CD4-positive, alpha-beta T cell treated with Interferon alpha-2 for 1 hour (primary cell): Measurements from ENCODE around the gene CCL20.
"Not testable (repeated sequence)": the region's sequence is repeated elsewhere in the genome, so short reads cannot be mapped to it uniquely, and the experiment has no call there.

Experiments
- DNase-seq, 2 donors: peaks; one replicate each; pipeline ENCODE4 v3.0.0-alpha.2; 2020 to 2022

CCL20 gene, protein sequence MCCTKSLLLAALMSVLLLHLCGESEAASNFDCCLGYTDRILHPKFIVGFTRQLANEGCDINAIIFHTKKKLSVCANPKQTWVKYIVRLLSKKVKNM

DNA sequence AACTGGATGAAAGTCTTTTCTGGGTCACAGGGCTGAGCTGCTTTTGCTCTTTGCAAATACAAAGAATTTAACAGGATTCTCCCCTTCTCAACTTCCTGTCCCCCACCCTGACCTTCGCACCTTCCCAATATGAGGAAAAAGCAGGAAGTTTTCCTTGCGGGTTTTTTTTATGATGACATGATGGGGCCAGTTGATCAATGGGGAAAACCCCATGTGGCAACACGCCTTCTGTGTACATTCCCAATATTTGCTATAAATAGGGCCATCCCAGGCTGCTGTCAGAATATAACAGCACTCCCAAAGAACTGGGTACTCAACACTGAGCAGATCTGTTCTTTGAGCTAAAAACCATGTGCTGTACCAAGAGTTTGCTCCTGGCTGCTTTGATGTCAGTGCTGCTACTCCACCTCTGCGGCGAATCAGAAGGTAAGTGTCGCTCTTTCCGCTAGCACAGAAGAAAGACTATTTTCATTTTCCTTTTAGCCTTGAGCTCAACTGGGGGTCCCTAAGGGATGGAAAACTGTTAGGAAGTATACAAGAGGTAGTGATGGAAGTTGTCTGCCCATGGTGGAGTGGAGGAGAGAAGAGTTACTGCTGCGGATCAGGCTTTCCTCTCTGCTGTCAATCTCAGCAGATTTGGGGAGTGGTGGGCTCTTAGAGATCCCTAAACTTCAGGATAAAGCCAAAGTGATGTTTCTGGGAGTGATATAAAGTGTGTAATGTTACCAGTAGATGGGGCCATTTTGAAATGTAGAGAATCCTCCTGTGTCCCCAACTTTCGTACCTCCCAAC, at the start of gene CCL20:
Gene CCL20 (plus strand): TSS at position 281 of the 792 bp plus-strand sequence. CDS start 70 bp downstream, at position 351.
- DNase-seq: peak in 1 of 2 donors; percentile 39

DNA sequence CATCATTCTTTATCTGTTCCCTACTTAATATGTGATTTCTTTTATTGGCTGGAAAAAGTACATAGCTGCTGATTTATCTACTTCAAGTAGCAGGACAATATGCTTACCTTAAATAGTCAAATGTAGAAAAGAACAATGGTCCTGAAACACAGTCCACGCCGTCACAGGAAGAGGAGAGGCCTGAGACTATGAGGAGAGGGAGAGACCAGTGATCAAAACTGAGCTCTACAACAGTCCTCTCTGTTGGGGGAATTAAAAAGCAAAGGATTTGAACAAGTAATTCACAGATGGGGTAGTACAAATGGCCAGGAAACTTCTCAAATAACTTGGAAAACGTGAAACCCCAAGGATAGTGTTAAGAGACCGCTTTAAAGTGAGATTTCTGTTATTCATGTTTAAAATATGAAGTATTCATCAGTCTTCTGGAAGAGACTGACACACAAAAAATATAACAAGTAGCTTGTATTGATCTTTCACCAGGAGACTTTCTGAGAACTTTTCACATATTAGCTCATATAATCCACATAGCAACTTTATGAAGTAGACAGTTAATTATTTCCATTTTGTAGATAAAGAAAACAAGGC, 47.8 kb upstream of the CCL20 start:
- DNase-seq: no peak

DNA sequence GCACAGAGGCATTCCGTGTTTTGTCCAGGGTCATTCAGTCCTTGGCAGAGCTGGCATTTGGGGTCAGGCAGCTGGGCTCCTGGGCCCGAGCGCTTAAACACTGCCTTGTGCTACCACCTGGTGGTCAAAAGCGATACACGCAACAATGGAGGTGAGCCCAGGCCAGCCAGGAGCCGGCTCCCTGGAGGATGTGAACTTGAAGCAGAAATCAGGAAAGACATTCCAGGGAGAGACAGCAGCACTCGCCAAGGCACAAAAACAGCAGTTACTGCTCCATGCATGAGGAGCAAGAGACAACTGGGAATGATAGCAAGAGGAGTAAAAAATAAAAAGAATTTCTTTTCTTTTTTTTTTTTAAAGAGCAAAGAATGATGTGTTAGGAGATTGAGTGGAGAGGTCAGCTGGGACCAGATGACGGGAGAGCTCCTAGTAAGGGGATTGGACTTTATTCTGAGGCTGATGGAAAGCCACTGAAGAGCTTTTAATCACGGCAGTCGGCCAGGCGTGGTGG, 47.2 kb upstream of the CCL20 start:
- DNase-seq: peak; percentile 44 to 61

- no peak for DNase-seq
Observed at GRCh38 chr2:227767830-227768229, 45.8 kb upstream of the CCL20 start.

DNA sequence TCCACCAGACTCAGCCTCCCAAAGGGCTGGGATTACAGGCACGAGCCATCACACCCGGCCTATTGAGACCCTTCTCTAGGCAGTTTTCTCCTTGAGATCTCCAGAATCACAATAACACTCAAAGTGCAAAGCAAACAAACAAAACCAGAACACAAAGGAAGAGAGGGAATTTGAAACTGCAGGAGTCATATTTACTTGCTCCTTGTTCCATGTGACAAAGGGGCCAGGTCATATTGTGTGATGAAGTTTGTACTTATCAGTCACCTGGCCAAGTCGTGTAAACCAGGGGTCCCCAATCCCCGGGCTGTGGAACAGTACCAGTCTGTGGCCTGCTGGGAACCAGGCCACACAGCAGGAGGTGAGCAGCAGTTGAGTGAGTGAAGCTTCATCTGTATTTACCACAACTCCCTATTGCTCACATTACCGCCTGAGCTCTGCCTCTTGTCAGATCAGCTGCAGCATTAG, 41.4 kb upstream of the CCL20 start:
- DNase-seq: no peak

GRCh38 chr2:227772932-227773331, 40.7 kb upstream of the CCL20 start:
- no peak for DNase-seq

GRCh38 chr2:227774011-227774624, 39.5 kb upstream of the CCL20 start:
- DNase-seq: peak in 1 of 2 donors; percentile 28

GRCh38 chr2:227774895-227775842, 38.5 kb upstream of the CCL20 start:
- DNase-seq: no peak

- peak in 1 of 2 donors; percentile 14 for DNase-seq
Observed at GRCh38 chr2:227780981-227781615, 32.5 kb upstream of the CCL20 start.

DNA sequence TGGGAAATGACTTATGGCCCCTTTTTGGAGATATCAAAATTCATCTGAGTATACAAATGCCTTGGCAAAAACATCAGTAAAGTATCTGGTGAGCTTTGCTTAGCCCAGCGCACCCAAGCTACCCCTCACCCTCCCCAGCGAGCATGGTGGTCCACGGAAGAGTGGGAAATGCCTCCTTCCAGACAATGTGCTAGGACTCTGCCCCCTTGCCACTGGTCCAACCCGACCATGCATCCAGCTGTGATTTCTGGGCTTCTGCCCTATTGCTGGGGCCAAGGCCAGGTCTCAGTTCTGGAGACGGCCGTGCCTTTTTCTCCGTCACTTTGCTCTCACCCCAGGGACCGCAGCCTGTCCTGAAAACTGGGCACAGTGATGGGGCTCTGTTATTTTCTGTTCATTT, 31.8 kb upstream of the CCL20 start:
- no peak for DNase-seq

- peak in 1 of 2 donors; percentile 20 for DNase-seq
Observed at GRCh38 chr2:227782804-227783203, 30.8 kb upstream of the CCL20 start.

- DNase-seq: peak; percentile 14 to 65
Observed at GRCh38 chr2:227783404-227784138, 30.1 kb upstream of the CCL20 start.

- no peak for DNase-seq
Observed at GRCh38 chr2:227785293-227785692, 28.3 kb upstream of the CCL20 start.

DNA sequence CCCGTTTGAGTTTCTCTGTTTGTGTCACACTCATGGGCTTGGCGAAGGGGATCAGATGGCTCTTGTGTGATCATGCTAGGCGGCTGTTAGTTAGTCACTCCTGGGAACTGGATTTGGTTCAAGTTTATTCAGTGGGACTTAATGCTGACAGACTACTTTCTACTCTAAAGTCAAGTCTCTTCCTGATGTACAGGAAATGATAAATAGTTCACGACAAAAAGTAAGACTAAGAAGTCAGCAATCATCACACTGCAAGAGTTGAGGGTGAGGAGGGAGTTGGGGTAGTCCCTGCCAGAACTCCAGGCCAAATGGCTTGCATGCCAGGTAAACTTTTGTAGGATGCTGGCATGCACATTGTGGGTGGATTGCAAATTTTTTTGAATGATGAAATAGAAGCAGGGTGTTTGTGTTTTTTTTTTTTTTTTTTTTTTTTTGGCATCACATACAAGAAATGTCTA, 25.1 kb upstream of the CCL20 start:
- DNase-seq: no peak

DNA sequence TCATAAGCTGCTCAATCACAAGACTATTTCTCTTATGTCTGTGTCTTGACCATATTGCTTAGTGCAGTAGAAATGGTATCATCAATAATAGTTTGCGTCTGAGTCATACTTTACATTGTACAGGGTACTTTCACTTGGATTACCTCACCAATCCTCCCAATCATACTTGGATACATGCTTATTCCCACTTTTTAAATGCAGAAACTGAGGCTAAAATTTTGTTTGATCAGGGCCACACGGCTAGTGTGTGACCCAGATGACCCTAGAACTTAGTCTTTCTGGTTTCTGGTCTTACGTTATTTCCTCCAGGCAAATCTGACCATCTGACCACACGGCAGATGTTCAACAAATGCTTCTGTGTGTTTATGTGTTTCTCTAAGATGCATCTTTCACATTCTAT, 23.8 kb upstream of the CCL20 start:
- no peak for DNase-seq

GRCh38 chr2:227793148-227793712, 20.4 kb upstream of the CCL20 start:
- DNase-seq: no peak

- no peak for DNase-seq
Observed at GRCh38 chr2:227796045-227796711, 17.5 kb upstream of the CCL20 start.

DNA sequence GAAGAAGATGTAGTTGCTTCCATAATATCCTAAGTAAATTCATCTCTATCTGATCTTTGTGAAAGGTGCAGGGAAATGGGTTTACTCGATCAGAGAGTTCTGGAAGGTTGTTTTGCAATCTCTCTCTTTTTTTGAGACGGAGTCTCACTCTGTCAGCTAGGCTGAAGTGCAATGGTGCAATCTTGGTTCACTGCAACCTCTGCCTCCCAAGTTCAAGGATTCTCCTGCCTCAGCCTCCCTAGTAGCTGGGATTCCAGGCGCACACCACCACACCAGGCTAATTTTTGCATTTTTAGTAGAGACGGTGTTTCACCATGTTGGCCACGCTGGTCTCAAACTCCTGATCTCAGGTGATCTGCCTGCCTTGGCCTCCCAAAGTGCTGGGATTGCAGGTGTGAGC, 16.9 kb upstream of the CCL20 start:
- DNase-seq: not testable (repeated sequence)

GRCh38 chr2:227799202-227799601, 14.4 kb upstream of the CCL20 start:
- DNase-seq: no peak

DNA sequence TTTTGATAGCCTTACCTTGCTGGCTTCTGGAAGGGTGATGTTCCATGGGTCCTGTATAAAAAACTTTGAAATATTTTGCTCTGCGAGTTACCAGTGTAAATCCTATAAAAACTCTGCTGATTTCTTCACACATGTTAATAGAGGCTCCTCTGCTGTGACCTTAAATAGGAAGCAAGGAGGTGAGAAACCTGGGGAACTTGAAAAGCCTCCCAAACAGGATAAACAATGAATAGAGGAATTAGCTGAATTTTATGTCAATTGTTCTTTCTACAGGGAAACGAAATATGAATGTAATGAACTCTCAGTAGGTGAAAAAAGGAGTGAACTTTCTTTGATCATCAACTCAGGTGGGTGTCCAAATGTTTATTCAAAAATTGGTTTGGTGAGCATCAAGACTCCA, 10.8 kb upstream of the CCL20 start:
- DNase-seq: no peak
